HG02763 (cell line): Measurements from ENCODE around the gene SLC25A40.
A peak's percentile ranks its signal among the peaks of the same experiment; 100 is the strongest.
"Not testable (repeated sequence)": the region's sequence is repeated elsewhere in the genome, so short reads cannot be mapped to it uniquely, and the experiment has no call there.

ENCODE experiments used
- ATAC-seq: cut with Tn5 transposase; IDR thresholded peaks from one replicate; pipeline ENCODE4 v1.9.1; 2021; ENCODE audit warnings: mild to moderate bottlenecking, moderate library complexity; ENCODE audit not compliant: unreplicated experiment

Gene SLC25A40

GRCh38 chr7:87876040-87876868, at the start of gene SLC25A40, which contains the start of gene DBF4:
TSS of gene SLC25A40 (minus strand) at chr7:87876360. CDS start at chr7:87858727, 17,633 bp downstream.
TSS of gene DBF4 (plus strand) at chr7:87876493. CDS start at chr7:87876733, 240 bp downstream.
- peak; percentile 90 for ATAC-seq

GRCh38 chr7:87922759-87923395, 46.7 kb upstream of the SLC25A40 start:
- ATAC-seq = not testable (repeated sequence)

GRCh38 chr7:87920578-87920977, 44.4 kb upstream of the SLC25A40 start:
- ATAC-seq = no peak

GRCh38 chr7:87919875-87920274, 43.7 kb upstream of the SLC25A40 start:
- ATAC-seq = no peak

- no peak for ATAC-seq
These were observed 42.6 kb upstream of the SLC25A40 start for GRCh38 chr7:87918740-87919139.

GRCh38 chr7:87912121-87912520, 36.0 kb upstream of the SLC25A40 start:
- no peak for ATAC-seq

- ATAC-seq = not testable (repeated sequence)
These were observed 32.7 kb upstream of the SLC25A40 start for GRCh38 chr7:87908814-87909213.

GRCh38 chr7:87907136-87907906, 31.2 kb upstream of the SLC25A40 start:
- not testable (repeated sequence) for ATAC-seq

- no peak for ATAC-seq
These were observed 23.1 kb upstream of the SLC25A40 start for GRCh38 chr7:87899255-87899654.

GRCh38 chr7:87895363-87895762, 19.2 kb upstream of the SLC25A40 start:
- ATAC-seq = no peak

GRCh38 chr7:87886875-87887274, 10.7 kb upstream of the SLC25A40 start:
- ATAC-seq = no peak

- no peak for ATAC-seq
These were observed 8.9 kb upstream of the SLC25A40 start for GRCh38 chr7:87885018-87885417.

GRCh38 chr7:87882151-87882937, 6.2 kb upstream of the SLC25A40 start:
- no peak for ATAC-seq

- ATAC-seq = no peak
These were observed 2.1 kb upstream of the SLC25A40 start for GRCh38 chr7:87878208-87878735.

GRCh38 chr7:87877366-87878040, 1.3 kb upstream of the SLC25A40 start:
- no peak for ATAC-seq

GRCh38 chr7:87876869-87877234, 692 bp upstream of the SLC25A40 start:
- ATAC-seq = peak; percentile 7

- ATAC-seq = peak; percentile 21
These were observed 765 bp downstream of the SLC25A40 start for GRCh38 chr7:87875151-87876039.

- no peak for ATAC-seq
These were observed 2.1 kb downstream of the SLC25A40 start for GRCh38 chr7:87874066-87874465.

- ATAC-seq = not testable (repeated sequence)
These were observed 2.8 kb downstream of the SLC25A40 start for GRCh38 chr7:87873328-87873727.
